GM23338 (cell line): ENCODE data around the gene NDUFS4. TPM values are rescaled to one million over a fixed set of nuclear protein-coding genes. Genes with fewer than 3 reads are reported as not detected.

ENCODE experiments used
- ATAC-seq: fragments of 200-7000 bp; cut with Tn5 transposase; 3 replicates; pipeline ENCODE4 v1.9.1; 2020
- DNase-seq: peaks from one replicate; pipeline ENCODE4 v3.0.0-alpha.2; 2015; ENCODE audit warnings: low spot score
- H2AFZ ChIP-seq: fragments of 200-600 bp; sonication (generic); 2 replicates; pipeline ENCODE4 v1.8.0; 2016; ENCODE audit warnings: antibody characterized with exemption, mild to moderate bottlenecking, moderate library complexity
- H3F3A ChIP-seq: fragments of 200-600 bp; sonication (generic); replicated peaks from 2 replicates; pipeline ENCODE4 v1.8.0; 2017; ENCODE audit warnings: antibody characterized with exemption, mixed run types, low read depth
- H3K27ac ChIP-seq: fragments of 200-600 bp; sonication (generic); 2 replicates; pipeline ENCODE4 v1.6.1; 2016; ENCODE audit warnings: low read depth
- H3K27me3 ChIP-seq: fragments of 200-600 bp; sonication (generic); 2 replicates; pipeline ENCODE4 v1.8.0; 2016; ENCODE audit warnings: mild to moderate bottlenecking, mixed run types, moderate library complexity; ENCODE audit not compliant: insufficient read depth
- H3K36me3 ChIP-seq: fragments of 200-600 bp; sonication (generic); 2 replicates; pipeline ENCODE4 v1.8.0; 2016; ENCODE audit warnings: mild to moderate bottlenecking; ENCODE audit not compliant: insufficient read depth
- H3K4me1 ChIP-seq: fragments of 200-600 bp; sonication (generic); 2 replicates; pipeline ENCODE4 v1.8.0; 2016; ENCODE audit warnings: mild to moderate bottlenecking, moderate library complexity; ENCODE audit not compliant: insufficient read depth
- H3K4me2 ChIP-seq: fragments of 200-600 bp; sonication (generic); 2 replicates; pipeline ENCODE4 v1.7.1; 2017; ENCODE audit warnings: mixed run types
- H3K4me3 ChIP-seq: fragments of 200-600 bp; sonication (generic); 2 replicates; pipeline ENCODE4 v1.6.1; 2016; ENCODE audit warnings: mixed run types
- H3K79me2 ChIP-seq: fragments of 200-600 bp; sonication (generic); replicated peaks from 2 replicates; pipeline ENCODE4 v1.8.0; 2017; ENCODE audit warnings: mild to moderate bottlenecking; ENCODE audit not compliant: insufficient read depth
- H3K9me2 ChIP-seq: fragments of 200-600 bp; sonication (generic); 2 replicates; pipeline ENCODE4 v1.8.0; 2017; ENCODE audit not compliant: insufficient read depth
- H4K20me1 ChIP-seq: fragments of 200-600 bp; sonication (generic); replicated peaks from 2 replicates; pipeline ENCODE4 v1.8.0; 2017; ENCODE audit warnings: mild to moderate bottlenecking; ENCODE audit not compliant: insufficient read depth
- H3K27ac Mint-ChIP-seq: 2 replicates; pipeline ENCODE4 v1.8.0; 2020; ENCODE audit warnings: inconsistent platforms, mild to moderate bottlenecking, moderate library complexity, mixed read lengths
- H3K27me3 Mint-ChIP-seq: 3 replicates; pipeline ENCODE4 v1.8.0; 2022; ENCODE audit warnings: low read depth, mild to moderate bottlenecking, moderate library complexity, mixed read lengths, inconsistent platforms; ENCODE audit not compliant: insufficient read depth, poor library complexity
- H3K36me3 Mint-ChIP-seq: 3 replicates; pipeline ENCODE4 v1.8.0; 2021; ENCODE audit warnings: low read depth, mild to moderate bottlenecking, inconsistent platforms, moderate library complexity, mixed read lengths
- H3K4me1 Mint-ChIP-seq: 3 replicates; pipeline ENCODE4 v1.8.0; 2020; ENCODE audit warnings: mild to moderate bottlenecking, inconsistent platforms, mixed read lengths
- H3K4me3 Mint-ChIP-seq: 3 replicates; pipeline ENCODE4 v1.8.0; 2021; ENCODE audit warnings: moderate library complexity, mild to moderate bottlenecking, inconsistent platforms, mixed read lengths
- H3K9me3 Mint-ChIP-seq: 3 replicates; pipeline ENCODE4 v1.8.0; 2020; ENCODE audit warnings: moderate library complexity, mild to moderate bottlenecking, inconsistent platforms, mixed read lengths
- EZH2 ChIP-seq: fragments of 200-600 bp; sonication (generic); IDR thresholded peaks from one replicate; pipeline ENCODE4 v1.8.0; 2017; ENCODE audit warnings: antibody characterized with exemption, mild to moderate bottlenecking, low read depth; ENCODE audit not compliant: unreplicated experiment
- EZH2phosphoT487 ChIP-seq: fragments of 200-600 bp; sonication (generic); IDR thresholded peaks from one replicate; pipeline ENCODE4 v1.8.1; 2018; ENCODE audit warnings: antibody characterized with exemption; ENCODE audit not compliant: unreplicated experiment
- JUNB ChIP-seq: IDR thresholded peaks from one replicate; pipeline ENCODE4 v1.6.1; 2016; ENCODE audit warnings: antibody characterized with exemption; ENCODE audit not compliant: unreplicated experiment
- NANOG ChIP-seq: IDR thresholded peaks from 2 replicates; pipeline ENCODE4 v1.6.1; 2016; ENCODE audit warnings: antibody characterized with exemption, borderline replicate concordance
- STAT1 ChIP-seq: IDR thresholded peaks from one replicate; pipeline ENCODE4 v1.6.1; 2016; ENCODE audit warnings: antibody characterized with exemption; ENCODE audit not compliant: unreplicated experiment
- polyA plus RNA-seq: library from polyadenylated mRNA; unstranded; fragments of >200 nt; fragmentation: Nextera tagmentation; extraction: Ambion mirVana; gene quantifications from 2 replicates; pipeline ENCODE4 v1.2.1, GENCODE V29; 2016
- total RNA-seq: library from RNA; depleted of rRNA; stranded (reverse); fragments of >200 nt; shearing (Covaris generic); gene quantifications from 2 replicates; pipeline ENCODE4 v1.2.3, GENCODE V29; 2014
- TF ChIP-seq, protein P1 (sequence below): fragments of 250-450 bp; sonication (Bioruptor Pico); IDR thresholded peaks from 2 replicates; pipeline ENCODE4 v1.5.0; 2020; ENCODE audit warnings: mild to moderate bottlenecking, moderate library complexity
- TF ChIP-seq, protein P2 (sequence below): IDR thresholded peaks from one replicate; pipeline ENCODE4 v1.6.1; 2018; ENCODE audit warnings: antibody characterized with exemption; ENCODE audit not compliant: unreplicated experiment

Gene NDUFS4
- total and polyA plus RNA-seq, 2 experiments from 2014 or later: 65.6 to 151 TPM

DNA sequence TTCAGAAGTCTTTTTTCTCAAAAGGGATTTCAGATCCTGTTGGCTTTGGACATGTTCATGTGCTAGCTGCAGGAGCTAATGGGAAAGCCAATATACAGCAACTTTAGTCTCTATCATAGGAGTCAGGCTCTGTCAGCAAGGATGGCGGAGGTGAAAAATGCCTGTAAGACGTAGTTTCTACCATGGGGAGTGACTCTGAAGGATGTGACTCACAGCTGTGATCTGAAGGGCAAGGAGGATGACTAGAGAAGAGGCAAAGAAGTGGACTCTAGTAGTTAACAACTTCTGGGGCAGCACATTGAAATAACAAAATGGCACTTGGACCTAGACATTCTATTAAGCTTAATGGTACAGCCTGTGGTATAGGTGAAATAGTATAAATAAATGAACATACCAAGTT, 3.1 kb upstream of the NDUFS4 start (continued):
- TF ChIP-seq, protein P1, sequence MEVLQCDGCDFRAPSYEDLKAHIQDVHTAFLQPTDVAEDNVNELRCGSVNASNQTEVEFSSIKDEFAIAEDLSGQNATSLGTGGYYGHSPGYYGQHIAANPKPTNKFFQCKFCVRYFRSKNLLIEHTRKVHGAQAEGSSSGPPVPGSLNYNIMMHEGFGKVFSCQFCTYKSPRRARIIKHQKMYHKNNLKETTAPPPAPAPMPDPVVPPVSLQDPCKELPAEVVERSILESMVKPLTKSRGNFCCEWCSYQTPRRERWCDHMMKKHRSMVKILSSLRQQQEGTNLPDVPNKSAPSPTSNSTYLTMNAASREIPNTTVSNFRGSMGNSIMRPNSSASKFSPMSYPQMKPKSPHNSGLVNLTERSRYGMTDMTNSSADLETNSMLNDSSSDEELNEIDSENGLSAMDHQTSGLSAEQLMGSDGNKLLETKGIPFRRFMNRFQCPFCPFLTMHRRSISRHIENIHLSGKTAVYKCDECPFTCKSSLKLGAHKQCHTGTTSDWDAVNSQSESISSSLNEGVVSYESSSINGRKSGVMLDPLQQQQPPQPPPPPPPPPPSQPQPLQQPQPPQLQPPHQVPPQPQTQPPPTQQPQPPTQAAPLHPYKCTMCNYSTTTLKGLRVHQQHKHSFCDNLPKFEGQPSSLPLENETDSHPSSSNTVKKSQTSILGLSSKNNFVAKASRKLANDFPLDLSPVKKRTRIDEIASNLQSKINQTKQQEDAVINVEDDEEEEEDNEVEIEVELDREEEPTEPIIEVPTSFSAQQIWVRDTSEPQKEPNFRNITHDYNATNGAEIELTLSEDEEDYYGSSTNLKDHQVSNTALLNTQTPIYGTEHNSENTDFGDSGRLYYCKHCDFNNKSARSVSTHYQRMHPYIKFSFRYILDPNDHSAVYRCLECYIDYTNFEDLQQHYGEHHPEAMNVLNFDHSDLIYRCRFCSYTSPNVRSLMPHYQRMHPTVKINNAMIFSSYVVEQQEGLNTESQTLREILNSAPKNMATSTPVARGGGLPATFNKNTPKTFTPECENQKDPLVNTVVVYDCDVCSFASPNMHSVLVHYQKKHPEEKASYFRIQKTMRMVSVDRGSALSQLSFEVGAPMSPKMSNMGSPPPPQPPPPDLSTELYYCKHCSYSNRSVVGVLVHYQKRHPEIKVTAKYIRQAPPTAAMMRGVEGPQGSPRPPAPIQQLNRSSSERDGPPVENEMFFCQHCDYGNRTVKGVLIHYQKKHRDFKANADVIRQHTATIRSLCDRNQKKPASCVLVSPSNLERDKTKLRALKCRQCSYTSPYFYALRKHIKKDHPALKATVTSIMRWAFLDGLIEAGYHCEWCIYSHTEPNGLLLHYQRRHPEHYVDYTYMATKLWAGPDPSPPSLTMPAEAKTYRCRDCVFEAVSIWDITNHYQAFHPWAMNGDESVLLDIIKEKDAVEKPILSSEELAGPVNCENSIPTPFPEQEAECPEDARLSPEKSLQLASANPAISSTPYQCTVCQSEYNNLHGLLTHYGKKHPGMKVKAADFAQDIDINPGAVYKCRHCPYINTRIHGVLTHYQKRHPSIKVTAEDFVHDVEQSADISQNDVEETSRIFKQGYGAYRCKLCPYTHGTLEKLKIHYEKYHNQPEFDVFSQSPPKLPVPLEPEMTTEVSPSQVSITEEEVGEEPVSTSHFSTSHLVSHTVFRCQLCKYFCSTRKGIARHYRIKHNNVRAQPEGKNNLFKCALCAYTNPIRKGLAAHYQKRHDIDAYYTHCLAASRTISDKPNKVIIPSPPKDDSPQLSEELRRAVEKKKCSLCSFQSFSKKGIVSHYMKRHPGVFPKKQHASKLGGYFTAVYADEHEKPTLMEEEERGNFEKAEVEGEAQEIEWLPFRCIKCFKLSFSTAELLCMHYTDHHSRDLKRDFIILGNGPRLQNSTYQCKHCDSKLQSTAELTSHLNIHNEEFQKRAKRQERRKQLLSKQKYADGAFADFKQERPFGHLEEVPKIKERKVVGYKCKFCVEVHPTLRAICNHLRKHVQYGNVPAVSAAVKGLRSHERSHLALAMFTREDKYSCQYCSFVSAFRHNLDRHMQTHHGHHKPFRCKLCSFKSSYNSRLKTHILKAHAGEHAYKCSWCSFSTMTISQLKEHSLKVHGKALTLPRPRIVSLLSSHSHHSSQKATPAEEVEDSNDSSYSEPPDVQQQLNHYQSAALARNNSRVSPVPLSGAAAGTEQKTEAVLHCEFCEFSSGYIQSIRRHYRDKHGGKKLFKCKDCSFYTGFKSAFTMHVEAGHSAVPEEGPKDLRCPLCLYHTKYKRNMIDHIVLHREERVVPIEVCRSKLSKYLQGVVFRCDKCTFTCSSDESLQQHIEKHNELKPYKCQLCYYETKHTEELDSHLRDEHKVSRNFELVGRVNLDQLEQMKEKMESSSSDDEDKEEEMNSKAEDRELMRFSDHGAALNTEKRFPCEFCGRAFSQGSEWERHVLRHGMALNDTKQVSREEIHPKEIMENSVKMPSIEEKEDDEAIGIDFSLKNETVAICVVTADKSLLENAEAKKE (CRISPR knock-in tag): no peak
- TF ChIP-seq, protein P2, sequence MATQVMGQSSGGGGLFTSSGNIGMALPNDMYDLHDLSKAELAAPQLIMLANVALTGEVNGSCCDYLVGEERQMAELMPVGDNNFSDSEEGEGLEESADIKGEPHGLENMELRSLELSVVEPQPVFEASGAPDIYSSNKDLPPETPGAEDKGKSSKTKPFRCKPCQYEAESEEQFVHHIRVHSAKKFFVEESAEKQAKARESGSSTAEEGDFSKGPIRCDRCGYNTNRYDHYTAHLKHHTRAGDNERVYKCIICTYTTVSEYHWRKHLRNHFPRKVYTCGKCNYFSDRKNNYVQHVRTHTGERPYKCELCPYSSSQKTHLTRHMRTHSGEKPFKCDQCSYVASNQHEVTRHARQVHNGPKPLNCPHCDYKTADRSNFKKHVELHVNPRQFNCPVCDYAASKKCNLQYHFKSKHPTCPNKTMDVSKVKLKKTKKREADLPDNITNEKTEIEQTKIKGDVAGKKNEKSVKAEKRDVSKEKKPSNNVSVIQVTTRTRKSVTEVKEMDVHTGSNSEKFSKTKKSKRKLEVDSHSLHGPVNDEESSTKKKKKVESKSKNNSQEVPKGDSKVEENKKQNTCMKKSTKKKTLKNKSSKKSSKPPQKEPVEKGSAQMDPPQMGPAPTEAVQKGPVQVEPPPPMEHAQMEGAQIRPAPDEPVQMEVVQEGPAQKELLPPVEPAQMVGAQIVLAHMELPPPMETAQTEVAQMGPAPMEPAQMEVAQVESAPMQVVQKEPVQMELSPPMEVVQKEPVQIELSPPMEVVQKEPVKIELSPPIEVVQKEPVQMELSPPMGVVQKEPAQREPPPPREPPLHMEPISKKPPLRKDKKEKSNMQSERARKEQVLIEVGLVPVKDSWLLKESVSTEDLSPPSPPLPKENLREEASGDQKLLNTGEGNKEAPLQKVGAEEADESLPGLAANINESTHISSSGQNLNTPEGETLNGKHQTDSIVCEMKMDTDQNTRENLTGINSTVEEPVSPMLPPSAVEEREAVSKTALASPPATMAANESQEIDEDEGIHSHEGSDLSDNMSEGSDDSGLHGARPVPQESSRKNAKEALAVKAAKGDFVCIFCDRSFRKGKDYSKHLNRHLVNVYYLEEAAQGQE: no peak

DNA sequence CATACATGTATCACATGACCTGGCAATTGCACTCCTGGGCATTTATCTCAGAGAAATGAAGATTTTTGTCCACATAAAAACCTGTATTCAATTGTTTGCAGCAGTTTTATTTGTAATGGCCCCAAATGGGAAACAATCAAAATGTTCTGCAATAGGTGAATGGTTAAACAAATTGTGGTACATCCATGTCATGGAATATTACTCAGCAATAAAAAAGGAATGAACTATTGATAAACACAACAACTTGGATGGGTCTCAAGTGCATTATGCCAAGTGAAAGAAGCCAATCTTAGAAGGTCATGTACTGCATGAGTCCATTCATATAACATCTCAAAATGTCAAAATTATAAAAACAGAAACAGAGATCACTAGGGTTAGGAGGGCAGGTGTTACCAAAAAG, 1.5 kb upstream of the NDUFS4 start:
- Histone ChIP-seq H3K4me3 (no peak overlapping the region), H3F3A (no peaks in the 10 kb centered on the region), H3K27me3 (no peaks in the 10 kb centered on the region), H3K4me1 (peaks cover 6% of the 10 kb centered on the region), H3K36me3 (0 out of 2 replicates have a peak, but pooled peaks cover 5% of the 10 kb centered on the region), H2AFZ (no peak overlapping the region), H4K20me1 (no peaks in the 10 kb centered on the region), H3K27ac (no peak overlapping the region), H3K9me2 (0 out of 2 replicates have a peak, but pooled peaks cover 2% of the 10 kb centered on the region), H3K79me2 (peaks cover 34% of the 10 kb centered on the region), H3K4me2 (no peak overlapping the region)
- Mint-ChIP-seq H3K9me3 (peaks cover 17% of the 10 kb centered on the region), H3K4me3 (no peak overlapping the region), H3K4me1 (peaks cover 13% of the 10 kb centered on the region), H3K36me3 (peaks cover 18% of the 10 kb centered on the region; the same call in 2 of the 3 replicates), H3K27me3 (peaks cover 6% of the 10 kb centered on the region), H3K27ac (no peak overlapping the region)
- DNase-seq (no peak), ATAC-seq (no peak)
- TF ChIP-seq NANOG: no peak
- TF ChIP-seq STAT1: no peak
- no peak for TF ChIP-seq EZH2phosphoT487
- no peak for TF ChIP-seq JUNB
- no peak for TF ChIP-seq EZH2
